Keratinocyte (primary cell): ENCODE data around the gene SKAP1. TPM values are rescaled to one million over a fixed set of nuclear protein-coding genes. Genes with fewer than 3 reads are reported as not detected.

ENCODE experiments used
- DNase-seq: peaks from one replicate; pipeline ENCODE4 v3.0.0-alpha.2; 2011; ENCODE audit warnings: low read depth, missing footprints, low spot score
- FAIRE-seq: peaks from 2 replicates; lab custom pipeline; 2011; peaks lifted over from hg19 to GRCh38; lab: Jason Lieb, UNC
- H2AFZ ChIP-seq: 2 replicates; pipeline ENCODE4 v1.6.0; 2012; ENCODE audit warnings: low read length, control low read depth, inconsistent platforms; ENCODE audit not compliant: control insufficient read depth
- H3K27ac ChIP-seq: 2 replicates; pipeline ENCODE4 v1.5.1; 2011; ENCODE audit warnings: low read length; ENCODE audit not compliant: control insufficient read depth, insufficient read depth
- H3K27me3 ChIP-seq: 3 replicates; pipeline ENCODE4 v1.6.0; 2011; ENCODE audit warnings: low read length; ENCODE audit not compliant: control insufficient read depth, insufficient read depth; ENCODE audit errors: extremely low read depth
- H3K36me3 ChIP-seq, 2 experiments: 2 replicates in 1 of 2; 3 replicates in 1 of 2; pipeline ENCODE4 v1.5.1; 2011; ENCODE audit warnings: low read length in 2 of 2, mild to moderate bottlenecking in 1 of 2; ENCODE audit not compliant: control insufficient read depth in 2 of 2, insufficient read depth in 2 of 2; ENCODE audit errors: extremely low read depth in 1 of 2
- H3K4me1 ChIP-seq: 3 replicates; pipeline ENCODE4 v1.5.1; 2011; ENCODE audit warnings: low read length; ENCODE audit not compliant: control insufficient read depth, insufficient read depth; ENCODE audit errors: extremely low read depth
- H3K4me2 ChIP-seq: 3 replicates; pipeline ENCODE4 v1.6.0; 2011; ENCODE audit warnings: low read depth, low read length; ENCODE audit not compliant: control insufficient read depth, insufficient read depth; ENCODE audit errors: extremely low read depth
- H3K4me3 ChIP-seq, 3 experiments: fragments of 200-600 bp in 1 of 3; sonication (generic) in 1 of 3; 2 replicates in 2 of 3; 3 replicates in 1 of 3; pipeline ENCODE4 v1.5.1; 2011 to 2016; ENCODE audit warnings: low read length in 3 of 3, mild to moderate bottlenecking in 3 of 3, control low read depth in 2 of 3, inconsistent platforms in 1 of 3, low read depth in 1 of 3, mixed read lengths in 1 of 3, mixed run types in 1 of 3, moderate library complexity in 1 of 3; ENCODE audit not compliant: control insufficient read depth in 2 of 3, insufficient read depth in 2 of 3; ENCODE audit errors: extremely low read depth in 1 of 3
- H3K79me2 ChIP-seq: 2 replicates; pipeline ENCODE4 v1.6.0; 2012; ENCODE audit warnings: low read length; ENCODE audit not compliant: control insufficient read depth, insufficient read depth
- H3K9ac ChIP-seq: 3 replicates; pipeline ENCODE4 v1.6.0; 2011; ENCODE audit warnings: low read length; ENCODE audit not compliant: control insufficient read depth, insufficient read depth; ENCODE audit errors: extremely low read depth
- H3K9me1 ChIP-seq: 3 replicates; pipeline ENCODE4 v1.6.0; 2011; ENCODE audit warnings: low read length; ENCODE audit not compliant: control insufficient read depth, insufficient read depth; ENCODE audit errors: extremely low read depth
- H3K9me3 ChIP-seq: 2 replicates; pipeline ENCODE4 v1.5.1; 2012; ENCODE audit warnings: low read depth, low read length; ENCODE audit not compliant: control insufficient read depth
- H4K20me1 ChIP-seq: 3 replicates; pipeline ENCODE4 v1.6.0; 2011; ENCODE audit warnings: low read length; ENCODE audit not compliant: control insufficient read depth, insufficient read depth; ENCODE audit errors: extremely low read depth
- CTCF ChIP-seq, 3 experiments: IDR thresholded peaks in 1 of 3; conservative IDR thresholded peaks in 1 of 3; optimal IDR thresholded peaks in 1 of 3; 2 replicates in 2 of 3; 3 replicates in 1 of 3; pipeline versions ENCODE3 to v1.5.1; 2011; ENCODE audit warnings: low read length in 3 of 3, mild to moderate bottlenecking in 3 of 3, moderate library complexity in 2 of 3, control low read depth in 1 of 3, inconsistent platforms in 1 of 3; ENCODE audit not compliant: insufficient read depth in 2 of 3; ENCODE audit errors: extremely low read depth in 1 of 3
- EZH2 ChIP-seq: IDR thresholded peaks from one replicate; pipeline ENCODE4 v1.6.1; 2012; ENCODE audit warnings: inconsistent platforms, mild to moderate bottlenecking, low read length, moderate library complexity
- dilution Hi-C: fragments of 300-500 bp; cut with MboI; formaldehyde crosslinking; loops from one replicate; pipeline ENCODE4 v1.7.0; 2020; ENCODE audit warnings: low sequenced_read_pairs; ENCODE audit not compliant: extremely low pct_ligation_motif_present
- polyA plus RNA-seq, 5 experiments: library from polyadenylated mRNA; depleted of rRNA in 3 of 5; stranded (reverse) in 3 of 5; stranded (forward) in 1 of 5; unstranded in 1 of 5; fragments of >200 nt; gene quantifications; 1 replicate in 1 of 5; 2 replicates in 3 of 5; 3 replicates in 1 of 5; pipeline versions ENCODE4 v1.2.1 to v1.2.3, GENCODE V29; 2011 to 2012; ENCODE audit warnings: missing spikeins in 2 of 5, low read depth in 1 of 5, low replicate concordance in 1 of 5

SKAP1 gene
- polyA plus RNA-seq, 1 donor (not counting 4 experiments of a cell fraction or from before 2014, with no cell fraction given) = not detected

GRCh38 chr17:48194097-48194550 is 235.9 kb downstream of the SKAP1 start:
- Histone ChIP-seq H3K36me3 (no peaks in the 10 kb centered on the region), H3K9me1 (no peaks in the 10 kb centered on the region), H3K9ac (no peak overlapping the region), H3K27me3 (peaks cover 38% of the 10 kb centered on the region), H3K4me3 (no peak overlapping the region), H3K79me2 (no peaks in the 10 kb centered on the region), H3K9me3 (no peaks in the 10 kb centered on the region), H2AFZ (no peak overlapping the region), H3K4me1 (no peaks in the 10 kb centered on the region), H3K27ac (no peak overlapping the region), H4K20me1 (no peaks in the 10 kb centered on the region), H3K4me2 (no peak overlapping the region)
- dilution Hi-C loops = no loop called here
- FAIRE-seq = no peak
- TF ChIP-seq EZH2 = no peak
- no peak for DNase-seq

- Histone ChIP-seq H3K9me3 (no peaks in the 10 kb centered on the region), H3K4me1 (no peaks in the 10 kb centered on the region), H3K36me3 (no peaks in the 10 kb centered on the region), H4K20me1 (no peaks in the 10 kb centered on the region), H3K27me3 (peaks cover 44% of the 10 kb centered on the region), H2AFZ (no peak overlapping the region), H3K9ac (no peak overlapping the region), H3K4me2 (no peak overlapping the region), H3K79me2 (no peaks in the 10 kb centered on the region), H3K9me1 (no peaks in the 10 kb centered on the region), H3K4me3 (no peak overlapping the region), H3K27ac (no peak overlapping the region)
- DNase-seq (no peak), FAIRE-seq (no peak)
- dilution Hi-C loops = no loop called here
- TF ChIP-seq CTCF (optimal IDR thresholded peaks at IDR 0.05 in 1 of 3, IDR thresholded peaks at IDR 0.05 in 1 of 3, conservative IDR thresholded peaks at IDR 0.05 in 1 of 3; ENCODE audit: extremely low read depth in 1 of 3, insufficient read depth in 2 of 3, low read length in 3 of 3) = no peak
- no peak for TF ChIP-seq EZH2
Observed at GRCh38 chr17:48192321-48192731, 237.7 kb downstream of the SKAP1 start.

GRCh38 chr17:48191362-48191761 is 238.7 kb downstream of the SKAP1 start:
- Histone ChIP-seq H3K36me3 (no peaks in the 10 kb centered on the region), H3K27ac (no peak overlapping the region), H3K4me1 (no peaks in the 10 kb centered on the region), H3K9me3 (no peaks in the 10 kb centered on the region), H3K27me3 (peaks cover 37% of the 10 kb centered on the region), H3K4me3 (no peak overlapping the region), H2AFZ (no peak overlapping the region), H3K4me2 (no peak overlapping the region), H4K20me1 (no peaks in the 10 kb centered on the region), H3K79me2 (no peaks in the 10 kb centered on the region), H3K9ac (no peak overlapping the region), H3K9me1 (no peaks in the 10 kb centered on the region)
- TF ChIP-seq EZH2 (no peak), CTCF (optimal IDR thresholded peaks at IDR 0.05 in 1 of 3, IDR thresholded peaks at IDR 0.05 in 1 of 3, conservative IDR thresholded peaks at IDR 0.05 in 1 of 3; ENCODE audit: extremely low read depth in 1 of 3, insufficient read depth in 2 of 3, low read length in 3 of 3) (no peak)
- FAIRE-seq (no peak), DNase-seq (no peak)
- dilution Hi-C loops = no loop called here
